Caco-2 (cell line): Measurements from ENCODE around the gene LGALS8. TPM values are rescaled to one million over a fixed set of nuclear protein-coding genes. Genes with fewer than 3 reads are reported as not detected.

Source experiments
- BruUV-seq: library from RNA; stranded (reverse); fragments of 400-500 nt; replicated peaks from 2 replicates; lab custom pipeline; 2021; lab: Mats Ljungman, UMichigan
- CTCF ChIA-PET: fragments of 300-600 bp; sonication (Branson Sonifier 250); formaldehyde crosslinking; loops from one replicate; lab custom pipeline; 2022; ENCODE audit warnings: antibody characterized with exemption; lab: Charles Lee
- POLR2A ChIA-PET: fragments of 300-600 bp; sonication (Branson Sonifier 250); formaldehyde crosslinking; loops from one replicate; lab custom pipeline; 2022; ENCODE audit warnings: antibody characterized with exemption; lab: Charles Lee
- DNase-seq, 2 experiments: peaks; one replicate each; pipeline versions ENCODE4 v3.0.0 to v3.0.0-alpha.2; 2020 to 2022
- H3K27me3 ChIP-seq: replicated peaks from 2 replicates; pipeline ENCODE4 v1.6.0; 2011; ENCODE audit warnings: low read length; ENCODE audit not compliant: control insufficient read depth, insufficient read depth
- H3K36me3 ChIP-seq: 2 replicates; pipeline ENCODE4 v1.5.1; 2011; ENCODE audit warnings: low read length; ENCODE audit not compliant: control insufficient read depth, insufficient read depth
- H3K4me1 ChIP-seq: fragments of 250-450 bp; sonication (Bioruptor Pico); 2 replicates; pipeline ENCODE4 v1.5.1; 2020; ENCODE audit warnings: mild to moderate bottlenecking
- H3K4me3 ChIP-seq: 2 replicates; pipeline ENCODE4 v1.5.1; 2011; ENCODE audit warnings: low read depth, mild to moderate bottlenecking, control low read depth, low read length
- H3K9me3 ChIP-seq: fragments of 250-450 bp; sonication (Bioruptor Pico); 2 replicates; pipeline ENCODE4 v1.5.1; 2020; ENCODE audit warnings: mild to moderate bottlenecking, moderate library complexity
- H3K27ac Mint-ChIP-seq: one replicate; pipeline ENCODE4 v1.8.0; 2022; ENCODE audit warnings: mixed read lengths; ENCODE audit not compliant: unreplicated experiment
- H3K27me3 Mint-ChIP-seq: one replicate; pipeline ENCODE4 v1.8.0; 2022; ENCODE audit warnings: mixed read lengths; ENCODE audit not compliant: insufficient read depth, unreplicated experiment
- H3K36me3 Mint-ChIP-seq: one replicate; pipeline ENCODE4 v1.8.0; 2022; ENCODE audit warnings: mild to moderate bottlenecking, mixed read lengths; ENCODE audit not compliant: insufficient read depth, unreplicated experiment
- H3K4me1 Mint-ChIP-seq: one replicate; pipeline ENCODE4 v1.8.0; 2022; ENCODE audit warnings: low read depth, mixed read lengths; ENCODE audit not compliant: unreplicated experiment
- H3K4me3 Mint-ChIP-seq: one replicate; pipeline ENCODE4 v1.8.0; 2022; ENCODE audit warnings: mild to moderate bottlenecking, moderate library complexity, mixed read lengths; ENCODE audit not compliant: unreplicated experiment
- H3K9me3 Mint-ChIP-seq: one replicate; pipeline ENCODE4 v1.8.0; 2022; ENCODE audit warnings: mixed read lengths; ENCODE audit not compliant: unreplicated experiment
- intact Hi-C: fragments of 100-400 bp; cut with micrococcal nuclease; formaldehyde crosslinking; loops from one replicate; pipeline ENCODE4 v1.10.0; 2022; ENCODE audit not compliant: unreplicated experiment
- total RNA-seq: library from RNA; stranded (reverse); gene quantifications from 2 replicates; pipeline ENCODE4 v1.2.3, GENCODE V29; 2022
- TF ChIP-seq, protein P1 (sequence below), 2 experiments: fragments of 200-600 bp in 1 of 2; IDR thresholded peaks; 1 replicate in 1 of 2; 2 replicates in 1 of 2; pipeline versions ENCODE4 v1.5.1 to v1.8.0; 2011 to 2022; ENCODE audit warnings: antibody characterized with exemption in 1 of 2, control low read depth in 1 of 2, inconsistent platforms in 1 of 2, low read depth in 1 of 2, low read length in 1 of 2, mild to moderate bottlenecking in 1 of 2, moderate library complexity in 1 of 2; ENCODE audit not compliant: insufficient read depth in 1 of 2, severe bottlenecking in 1 of 2, unreplicated experiment in 1 of 2

Gene LGALS8
- total RNA-seq, 1 experiment from 2014 or later, result 72.3 TPM

DNA sequence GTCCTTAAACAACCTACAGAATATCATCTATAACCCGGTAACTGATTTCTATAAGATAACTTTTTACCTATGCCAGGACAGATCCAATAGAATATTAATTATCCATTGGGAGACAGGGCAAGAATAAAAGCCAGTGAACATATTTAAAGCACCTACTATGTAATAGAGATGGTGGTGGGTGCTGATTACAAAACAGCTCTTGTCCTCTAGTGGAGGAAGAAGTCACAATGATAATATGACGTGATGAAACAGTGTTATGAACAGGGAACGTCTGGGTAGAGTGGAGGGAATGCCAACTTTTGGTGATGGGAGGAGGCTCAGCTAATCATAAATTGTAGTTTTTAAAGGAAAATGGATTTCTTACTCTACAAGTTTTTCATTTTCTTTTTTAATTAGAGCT, 2.3 kb downstream of the LGALS8 start:
- H3K9me3 Mint-ChIP-seq, result peaks cover 5% of the 10 kb centered on the region
- Histone ChIP-seq H3K4me1 (peaks cover 8% of the 10 kb centered on the region), H3K4me3 (no peak overlapping the region), H3K9me3 (no peaks in the 10 kb centered on the region), H3K27me3 (no peaks in the 10 kb centered on the region), H3K36me3 (no peaks in the 10 kb centered on the region)
- no peaks in the 10 kb centered on the region for H3K27me3 Mint-ChIP-seq
- H3K4me1 Mint-ChIP-seq, result peaks cover 16% of the 10 kb centered on the region
- no peak for DNase-seq
- BruUV-seq, result no TSS peak
- intact Hi-C loops, result no loop called here
- no peak overlapping the region for H3K4me3 Mint-ChIP-seq
- H3K36me3 Mint-ChIP-seq, result peaks cover 27% of the 10 kb centered on the region
- ChIA-PET CTCF (no interaction called here), POLR2A (no interaction called here)
- peak overlapping the region; percentile 51 for H3K27ac Mint-ChIP-seq
- TF ChIP-seq, protein P1, sequence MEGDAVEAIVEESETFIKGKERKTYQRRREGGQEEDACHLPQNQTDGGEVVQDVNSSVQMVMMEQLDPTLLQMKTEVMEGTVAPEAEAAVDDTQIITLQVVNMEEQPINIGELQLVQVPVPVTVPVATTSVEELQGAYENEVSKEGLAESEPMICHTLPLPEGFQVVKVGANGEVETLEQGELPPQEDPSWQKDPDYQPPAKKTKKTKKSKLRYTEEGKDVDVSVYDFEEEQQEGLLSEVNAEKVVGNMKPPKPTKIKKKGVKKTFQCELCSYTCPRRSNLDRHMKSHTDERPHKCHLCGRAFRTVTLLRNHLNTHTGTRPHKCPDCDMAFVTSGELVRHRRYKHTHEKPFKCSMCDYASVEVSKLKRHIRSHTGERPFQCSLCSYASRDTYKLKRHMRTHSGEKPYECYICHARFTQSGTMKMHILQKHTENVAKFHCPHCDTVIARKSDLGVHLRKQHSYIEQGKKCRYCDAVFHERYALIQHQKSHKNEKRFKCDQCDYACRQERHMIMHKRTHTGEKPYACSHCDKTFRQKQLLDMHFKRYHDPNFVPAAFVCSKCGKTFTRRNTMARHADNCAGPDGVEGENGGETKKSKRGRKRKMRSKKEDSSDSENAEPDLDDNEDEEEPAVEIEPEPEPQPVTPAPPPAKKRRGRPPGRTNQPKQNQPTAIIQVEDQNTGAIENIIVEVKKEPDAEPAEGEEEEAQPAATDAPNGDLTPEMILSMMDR (IDR thresholded peaks at IDR 0.05; ENCODE audit: insufficient read depth in 1 of 2, low read depth in 1 of 2, low read length in 1 of 2, severe bottlenecking in 1 of 2, unreplicated experiment in 1 of 2), result no peak

DNA sequence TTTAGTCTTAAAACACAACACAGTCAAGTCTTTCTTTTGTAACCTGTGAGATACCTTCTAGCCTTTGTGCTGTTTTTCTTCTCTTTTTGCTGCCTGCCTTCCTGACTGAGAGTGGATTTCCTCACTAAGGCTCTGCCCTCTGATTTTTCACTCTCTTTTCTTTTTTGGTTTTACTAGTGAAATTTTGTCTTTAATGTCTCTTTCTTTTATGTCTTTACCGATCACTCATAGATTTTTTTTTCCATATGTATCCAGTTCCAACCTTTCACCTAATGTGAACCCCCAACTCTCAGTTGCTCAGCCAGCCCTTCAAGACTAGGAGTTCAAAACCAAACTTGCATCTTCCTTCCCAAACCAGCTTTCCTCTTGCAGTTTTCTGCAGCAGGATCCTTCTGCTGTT, 6.5 kb downstream of the LGALS8 start:
- no TSS peak for BruUV-seq
- no peak overlapping the region for H3K4me3 Mint-ChIP-seq
- H3K36me3 Mint-ChIP-seq, result peaks cover 41% of the 10 kb centered on the region
- DNase-seq, result no peak
- H3K9me3 Mint-ChIP-seq, result no peaks in the 10 kb centered on the region
- H3K36me3 ChIP-seq, result no peaks in the 10 kb centered on the region
- H3K27me3 ChIP-seq, result no peaks in the 10 kb centered on the region
- no peak overlapping the region for H3K27ac Mint-ChIP-seq
- H3K27me3 Mint-ChIP-seq, result no peaks in the 10 kb centered on the region
- H3K4me1 Mint-ChIP-seq, result peaks cover 12% of the 10 kb centered on the region
- CTCF ChIA-PET, result no interaction called here
- H3K4me1 ChIP-seq, result peaks cover 9% of the 10 kb centered on the region; the same call in 1 of the 2 replicates
- intact Hi-C loops, result loop anchor here (10.0 kb wide), 1 partner anchor 245 kb away; the partner anchor contains the start of gene ERO1B
- no peak overlapping the region for H3K4me3 ChIP-seq
- POLR2A ChIA-PET, result no interaction called here
- H3K9me3 ChIP-seq, result no peaks in the 10 kb centered on the region
- TF ChIP-seq, protein P1 (IDR thresholded peaks at IDR 0.05; ENCODE audit: insufficient read depth in 1 of 2, low read depth in 1 of 2, low read length in 1 of 2, severe bottlenecking in 1 of 2, unreplicated experiment in 1 of 2), result no peak

DNA sequence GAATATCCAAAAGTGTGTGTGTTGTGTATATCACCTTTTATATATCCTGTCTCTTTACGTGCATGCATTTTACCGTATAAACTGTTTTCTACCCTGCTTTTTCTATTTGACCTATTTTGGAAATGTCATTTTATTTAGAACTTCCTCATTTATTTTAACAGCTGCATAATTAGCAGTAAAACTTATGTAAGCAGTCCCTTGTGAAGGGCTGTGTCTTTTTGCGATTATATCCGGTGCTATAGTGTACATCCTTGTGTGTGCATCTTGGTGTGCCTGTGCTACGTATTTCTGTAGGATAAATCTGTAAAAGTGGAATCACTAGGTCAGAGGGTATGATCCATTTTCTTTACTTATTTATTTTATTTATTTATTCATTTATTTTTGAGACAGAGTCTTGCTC, 7.2 kb downstream of the LGALS8 start:
- TF ChIP-seq, protein P1 (IDR thresholded peaks at IDR 0.05; ENCODE audit: insufficient read depth in 1 of 2, low read depth in 1 of 2, low read length in 1 of 2, severe bottlenecking in 1 of 2, unreplicated experiment in 1 of 2), result no peak
- Mint-ChIP-seq H3K4me1 (peaks cover 18% of the 10 kb centered on the region), H3K9me3 (no peaks in the 10 kb centered on the region), H3K36me3 (peaks cover 40% of the 10 kb centered on the region), H3K27ac (no peak overlapping the region), H3K27me3 (no peaks in the 10 kb centered on the region), H3K4me3 (no peak overlapping the region)
- intact Hi-C loops, result loop anchor here (1.0 to 10.0 kb wide), 6 partner anchors 21 to 428 kb away; partner anchors contain the start of gene ERO1B
- Histone ChIP-seq H3K36me3 (no peaks in the 10 kb centered on the region), H3K27me3 (no peaks in the 10 kb centered on the region), H3K9me3 (no peaks in the 10 kb centered on the region), H3K4me1 (peaks cover 14% of the 10 kb centered on the region; the same call in 1 of the 2 replicates), H3K4me3 (no peak overlapping the region)
- DNase-seq, result no peak
- BruUV-seq, result no TSS peak
- CTCF ChIA-PET, result interaction anchor here (0.6 kb wide), 1 partner anchor 71 kb away, joined by 8 read pairs; no protein-coding TSS in a partner anchor
- POLR2A ChIA-PET, result no interaction called here
